ENCODE data around the gene MGMT.

- TF ChIP-seq CTCF (IDR thresholded peaks at IDR 0.05) (no peak), POLR2A (IDR thresholded peaks at IDR 0.05) (no peak)
Measured at GRCh38 chr10:129602938-129603535, 136.0 kb downstream of the MGMT start.
